Measurements from ENCODE around the gene JAKMIP1.

The JAKMIP1 gene

GRCh38 chr4:5988086-5988845 lies 212.1 kb downstream of the JAKMIP1 start:
- no peak for DNase-seq

GRCh38 chr4:5984843-5985242 lies 215.5 kb downstream of the JAKMIP1 start:
- DNase-seq: no peak

GRCh38 chr4:5982156-5982973 lies 218.0 kb downstream of the JAKMIP1 start:
- no peak for DNase-seq

GRCh38 chr4:5980436-5981155 lies 219.8 kb downstream of the JAKMIP1 start:
- DNase-seq: no peak

GRCh38 chr4:5979981-5980380 lies 220.4 kb downstream of the JAKMIP1 start:
- DNase-seq: no peak

GRCh38 chr4:5976921-5977320 lies 223.4 kb downstream of the JAKMIP1 start:
- no peak for DNase-seq

- DNase-seq: no peak
Observed at GRCh38 chr4:5976431-5976830, 223.9 kb downstream of the JAKMIP1 start.
